H1 (cell line): Measurements from ENCODE around the gene PQBP1. TPM values are rescaled to one million over a fixed set of nuclear protein-coding genes. Genes with fewer than 3 reads are reported as not detected.
A peak's percentile ranks its signal among the peaks of the same experiment; 100 is the strongest.

ENCODE experiments used
- CTCF ChIA-PET: fragments of 300-600 bp; sonication (Branson Sonifier 250); formaldehyde crosslinking; loops from one replicate; lab custom pipeline; 2021; ENCODE audit not compliant: partially characterized antibody; lab: Charles Lee
- POLR2A ChIA-PET: fragments of 300-600 bp; sonication (Branson Sonifier 250); formaldehyde crosslinking; loops from one replicate; lab custom pipeline; 2021; ENCODE audit warnings: inconsistent platforms; ENCODE audit not compliant: partially characterized antibody; lab: Charles Lee
- DNase-seq, 2 experiments: peaks; one replicate each; pipeline versions ENCODE4 v3.0.0 to v3.0.0-alpha.2; 2010 to 2022; ENCODE audit warnings: low spot score in 2 of 2, low read depth in 1 of 2, mixed read lengths in 1 of 2
- FAIRE-seq: peaks from 2 replicates; lab custom pipeline; 2011; peaks lifted over from hg19 to GRCh38; lab: Jason Lieb, UNC
- H2AFZ ChIP-seq: 2 replicates; pipeline ENCODE4 v1.8.1; 2012; ENCODE audit warnings: low read length, inconsistent platforms
- H2AK5ac ChIP-seq: 2 replicates; pipeline ENCODE4 v1.6.1; 2013; ENCODE audit warnings: low read depth, low read length
- H2BK120ac ChIP-seq: replicated peaks from 2 replicates; pipeline ENCODE3; 2013; ENCODE audit warnings: low read depth, low read length, inconsistent platforms
- H2BK12ac ChIP-seq: 2 replicates; pipeline ENCODE4 v1.6.1; 2013; ENCODE audit warnings: low read depth, low read length
- H2BK15ac ChIP-seq: 2 replicates; pipeline ENCODE4 v1.6.1; 2013; ENCODE audit warnings: low read length
- H2BK20ac ChIP-seq: 2 replicates; pipeline ENCODE4 v1.6.1; 2013; ENCODE audit warnings: low read length
- H2BK5ac ChIP-seq: 2 replicates; pipeline ENCODE4 v1.6.1; 2013; ENCODE audit warnings: low read depth, low read length
- H3K14ac ChIP-seq: 2 replicates; pipeline ENCODE4 v1.6.1; 2013; ENCODE audit warnings: inconsistent platforms; ENCODE audit not compliant: insufficient read length
- H3K18ac ChIP-seq: 2 replicates; pipeline ENCODE4 v1.6.1; 2013; ENCODE audit warnings: low read length; ENCODE audit errors: extremely low read depth
- H3K23ac ChIP-seq: 2 replicates; pipeline ENCODE4 v1.6.1; 2013; ENCODE audit warnings: inconsistent platforms; ENCODE audit not compliant: insufficient read length
- H3K23me2 ChIP-seq: 2 replicates; pipeline ENCODE4 v1.6.1; 2013; ENCODE audit warnings: low read depth, low read length
- H3K27ac ChIP-seq: 2 replicates; pipeline ENCODE4 v1.6.1; 2011; ENCODE audit warnings: low read depth, low read length, inconsistent platforms
- H3K27me3 ChIP-seq, 4 experiments: replicated peaks in 1 of 4; 1 replicate in 1 of 4; 2 replicates in 3 of 4; pipeline versions ENCODE4 v1.6.1 to v1.8.1; 2011 to 2013; ENCODE audit warnings: low read length in 3 of 4, mild to moderate bottlenecking in 3 of 4, inconsistent platforms in 2 of 4, mixed read lengths in 2 of 4, moderate library complexity in 1 of 4; ENCODE audit not compliant: control insufficient read depth in 3 of 4, insufficient read depth in 3 of 4; ENCODE audit errors: extremely low read depth in 1 of 4
- H3K36me3 ChIP-seq, 4 experiments: 2 replicates each; pipeline versions ENCODE4 v1.6.1 to v1.8.1; 2011 to 2013; ENCODE audit warnings: mild to moderate bottlenecking in 4 of 4, low read length in 3 of 4, moderate library complexity in 2 of 4, control low read depth in 1 of 4, inconsistent platforms in 1 of 4; ENCODE audit not compliant: insufficient read depth in 4 of 4, control insufficient read depth in 2 of 4
- H3K4ac ChIP-seq: replicated peaks from 2 replicates; pipeline ENCODE3; 2013; ENCODE audit warnings: low read length, low read depth, mixed read lengths, inconsistent platforms; ENCODE audit not compliant: insufficient read length
- H3K4me1 ChIP-seq, 4 experiments: replicated peaks in 1 of 4; 1 replicate in 1 of 4; 2 replicates in 3 of 4; pipeline versions ENCODE4 v1.6.1 to v1.8.1; 2011 to 2013; ENCODE audit warnings: low read length in 3 of 4, inconsistent platforms in 2 of 4, mixed read lengths in 1 of 4; ENCODE audit not compliant: insufficient read depth in 4 of 4, control insufficient read depth in 3 of 4
- H3K4me2 ChIP-seq, 2 experiments: 2 replicates each; pipeline versions ENCODE4 v1.6.1 to v1.8.1; 2011 to 2013; ENCODE audit warnings: low read depth in 2 of 2, low read length in 2 of 2, control low read depth in 1 of 2, inconsistent platforms in 1 of 2, mild to moderate bottlenecking in 1 of 2; ENCODE audit not compliant: insufficient read depth in 1 of 2
- H3K4me3 ChIP-seq, 4 experiments: fragments of 200-600, 300-600 bp in 1 of 4; sonication (generic), shearing (Covaris generic), sonication (Bioruptor Twin) in 1 of 4; 2 replicates each; pipeline versions ENCODE4 v1.5.1 to v1.8.1; 2011 to 2016; ENCODE audit warnings: low read length in 4 of 4, low read depth in 3 of 4, control low read depth in 2 of 4, inconsistent platforms in 2 of 4, mild to moderate bottlenecking in 2 of 4, mixed read lengths in 1 of 4, moderate library complexity in 1 of 4; ENCODE audit not compliant: insufficient read depth in 2 of 4; ENCODE audit errors: extremely low read depth in 1 of 4
- H3K56ac ChIP-seq: replicated peaks from 2 replicates; pipeline ENCODE3; 2013; ENCODE audit warnings: low read depth, mild to moderate bottlenecking, mixed read lengths, low read length, inconsistent platforms; ENCODE audit not compliant: insufficient read length
- H3K79me1 ChIP-seq: 2 replicates; pipeline ENCODE4 v1.6.1; 2013; ENCODE audit warnings: low read depth, low read length, control low read depth
- H3K79me2 ChIP-seq, 2 experiments: 2 replicates each; pipeline versions ENCODE4 v1.6.1 to v1.8.1; 2012 to 2013; ENCODE audit warnings: low read length in 2 of 2, mild to moderate bottlenecking in 2 of 2, inconsistent platforms in 1 of 2; ENCODE audit not compliant: insufficient read depth in 2 of 2, control insufficient read depth in 1 of 2
- H3K9ac ChIP-seq, 4 experiments: replicated peaks in 1 of 4; 1 replicate in 1 of 4; 2 replicates in 3 of 4; pipeline versions ENCODE4 v1.6.1 to v1.8.1; 2011 to 2013; ENCODE audit warnings: low read depth in 3 of 4, low read length in 3 of 4, control low read depth in 2 of 4, mild to moderate bottlenecking in 2 of 4, moderate library complexity in 2 of 4, inconsistent platforms in 1 of 4; ENCODE audit errors: extremely low read depth in 1 of 4
- H3K9me3 ChIP-seq, 2 experiments: 2 replicates each; pipeline versions ENCODE4 v1.6.1 to v1.8.1; 2012 to 2013; ENCODE audit warnings: mild to moderate bottlenecking in 2 of 2, moderate library complexity in 2 of 2, control low read depth in 1 of 2, inconsistent platforms in 1 of 2, low read depth in 1 of 2, low read length in 1 of 2, mixed read lengths in 1 of 2; ENCODE audit not compliant: insufficient read depth in 2 of 2
- H4K20me1 ChIP-seq, 2 experiments: replicated peaks in 1 of 2; 2 replicates each; pipeline versions ENCODE3 to v1.8.1; 2011 to 2013; ENCODE audit warnings: inconsistent platforms in 2 of 2, low read length in 2 of 2, mild to moderate bottlenecking in 1 of 2; ENCODE audit not compliant: insufficient read depth in 2 of 2, control insufficient read depth in 1 of 2
- H4K5ac ChIP-seq: 2 replicates; pipeline ENCODE4 v1.6.1; 2013; ENCODE audit warnings: low read length, low read depth, mixed read lengths, inconsistent platforms; ENCODE audit not compliant: insufficient read length
- H4K8ac ChIP-seq: 2 replicates; pipeline ENCODE4 v1.8.0; 2013; ENCODE audit warnings: mild to moderate bottlenecking, moderate library complexity, low read length, inconsistent platforms; ENCODE audit not compliant: insufficient read depth; ENCODE audit errors: extremely low read depth
- H4K91ac ChIP-seq: replicated peaks from 2 replicates; pipeline ENCODE3; 2013; ENCODE audit warnings: low read length, mixed read lengths, inconsistent platforms; ENCODE audit not compliant: insufficient read length
- BACH1 ChIP-seq: IDR thresholded peaks from 2 replicates; pipeline ENCODE4 v1.6.1; 2012; ENCODE audit warnings: low read length, improper control_type of control experiment
- BCL11A ChIP-seq, 2 experiments: IDR thresholded peaks; one replicate each; pipeline ENCODE4 v1.6.1; 2011; ENCODE audit warnings: low read depth in 2 of 2, low read length in 2 of 2, mild to moderate bottlenecking in 2 of 2
- CHD1 ChIP-seq: IDR thresholded peaks from 2 replicates; pipeline ENCODE4 v1.6.1; 2012; ENCODE audit warnings: low read depth, low read length, improper control_type of control experiment
- CHD2 ChIP-seq: IDR thresholded peaks from 2 replicates; pipeline ENCODE4 v1.6.1; 2012; ENCODE audit warnings: low read length, improper control_type of control experiment
- CTBP2 ChIP-seq: IDR thresholded peaks from 2 replicates; pipeline ENCODE4 v1.7.0; 2011; ENCODE audit warnings: borderline replicate concordance, mild to moderate bottlenecking, moderate library complexity, mixed read lengths, low read length; ENCODE audit not compliant: insufficient read depth, insufficient read length
- HDAC6 ChIP-seq: IDR thresholded peaks from one replicate; pipeline ENCODE4 v1.7.1; 2012; ENCODE audit warnings: low read depth, mild to moderate bottlenecking, inconsistent platforms, low read length, moderate library complexity
- MAFK ChIP-seq: IDR thresholded peaks from 2 replicates; pipeline ENCODE4 v1.6.1; 2012; ENCODE audit warnings: low read depth, mild to moderate bottlenecking, improper control_type of control experiment, low read length
- NANOG ChIP-seq: IDR thresholded peaks from 2 replicates; pipeline ENCODE4 v1.6.1; 2011; ENCODE audit warnings: low read length, low read depth, mild to moderate bottlenecking, inconsistent platforms; ENCODE audit not compliant: insufficient read depth, poor library complexity, severe bottlenecking
- RAD21 ChIP-seq, 2 experiments: IDR thresholded peaks in 1 of 2; conservative IDR thresholded peaks in 1 of 2; 2 replicates each; pipeline ENCODE4 v1.6.1; 2011; ENCODE audit warnings: low read depth in 2 of 2, low read length in 2 of 2, improper control_type of control experiment in 1 of 2, inconsistent platforms in 1 of 2, mild to moderate bottlenecking in 1 of 2, moderate library complexity in 1 of 2
- SP1 ChIP-seq: IDR thresholded peaks from 2 replicates; pipeline ENCODE4 v1.6.1; 2011; ENCODE audit warnings: low read depth, low read length
- whole genome bisulfite sequencing, 2 experiments: shearing (Covaris generic) in 1 of 2; methylation state at CpG; one replicate each; pipeline versions ENCODE4 v1.1.6 to v1.1.7; 2013 to 2015; ENCODE audit warnings: low lambda C conversion rate in 2 of 2, mixed read lengths in 2 of 2, inconsistent platforms in 1 of 2, low coverage in 1 of 2, missing lambda C conversion rate in 1 of 2; ENCODE audit not compliant: insufficient replicate concordance in 2 of 2, insufficient coverage in 1 of 2, insufficient read length in 1 of 2; ENCODE audit errors: extremely low coverage in 1 of 2, missing lambda C conversion rate in 1 of 2; 5-methylcytosine and 5-hydroxymethylcytosine counted together
- polyA plus RNA-seq, 7 experiments: library from polyadenylated mRNA; depleted of rRNA in 3 of 7; stranded (reverse) in 5 of 7; unstranded in 2 of 7; fragments of >200 nt in 5 of 7; fragments of 200-250 nt in 2 of 7; gene quantifications; 1 replicate in 5 of 7; 2 replicates in 1 of 7; 4 replicates in 1 of 7; pipeline versions ENCODE4 v1.2.1 to v1.2.3, GENCODE V29; 2011 to 2013; ENCODE audit warnings: missing spikeins in 2 of 7, mixed read lengths in 2 of 7
- total RNA-seq: library from RNA; stranded (reverse); fragmentation: NEBNext Ultra II Directional; extraction: Animal tissue kit (Norgen Biotek cat#: 25700); gene quantifications from 2 replicates; pipeline ENCODE4 v1.2.1, GENCODE V29; 2021

Gene PQBP1
- total and polyA plus RNA-seq, 2 of the 8 experiments (the other 6 are each of a cell fraction or from before 2014, with no cell fraction given), result 91.7 to 95.9 TPM

DNA sequence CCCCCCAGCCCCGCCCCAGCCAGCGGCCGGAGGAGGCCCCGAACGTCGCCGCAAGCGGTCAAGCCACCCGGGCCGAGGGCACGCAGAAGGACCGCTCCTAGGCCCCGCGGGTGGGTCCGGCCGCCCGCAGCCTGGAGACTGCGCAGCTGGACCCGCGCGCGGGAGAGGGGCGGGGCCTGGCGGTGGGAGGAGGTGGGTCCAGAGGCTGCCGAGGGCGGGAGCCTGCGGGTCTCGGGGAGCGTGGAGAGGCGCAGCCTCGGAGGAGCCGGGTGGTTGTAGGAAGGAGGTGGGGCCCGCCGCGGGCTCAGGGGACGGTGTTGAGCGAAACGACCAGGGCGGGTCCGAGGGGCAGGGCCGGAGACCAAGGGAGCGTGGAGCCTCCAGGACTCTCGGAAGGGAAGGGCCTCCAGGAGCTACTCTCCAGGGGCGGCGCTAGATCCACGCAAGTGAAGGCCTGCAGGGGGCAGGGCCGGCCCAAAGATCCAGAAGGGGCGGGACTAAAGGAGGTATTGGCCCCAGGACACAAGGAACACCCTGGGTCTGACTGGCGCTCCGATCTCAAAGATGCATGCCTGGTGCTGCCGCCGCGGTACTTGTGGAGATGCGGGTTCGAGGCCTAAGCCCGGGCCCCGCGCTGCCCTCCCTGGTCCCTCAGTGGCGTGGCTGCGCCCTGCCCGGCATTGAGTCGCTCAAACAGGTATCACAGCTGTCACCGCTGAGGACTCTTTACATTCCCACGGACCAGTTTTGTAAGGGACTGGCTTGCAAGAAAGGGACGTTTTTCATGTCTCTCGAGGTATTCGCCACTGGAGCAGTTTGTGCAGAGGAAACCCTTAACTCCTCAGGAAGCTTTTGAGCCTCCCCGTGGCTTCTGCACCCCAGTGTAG lies 6.1 kb upstream of the PQBP1 start:
- Histone ChIP-seq H3K56ac (no peak overlapping the region), H2BK15ac (no peak overlapping the region), H3K4me1 (peaks cover 0 to 4% (median 2%) of the 10 kb centered on the region in 4 experiments; a peak in 2 of 7 replicates), H3K23me2 (peaks cover 5% of the 10 kb centered on the region; the same call in 1 of the 2 replicates), H3K14ac (no peak overlapping the region), H2BK20ac (no peak overlapping the region), H3K9ac (no peak overlapping the region), H3K79me2 (peaks cover 0 to 10% of the 10 kb centered on the region in 2 experiments; a peak in 2 of 4 replicates), H3K36me3 (peaks cover 0 to 7% (median 3%) of the 10 kb centered on the region in 4 experiments; a peak in 2 of 8 replicates), H2AK5ac (no peak overlapping the region), H3K4me2 (peak overlapping the region; percentile 43 to 69), H4K8ac (no peak overlapping the region), H4K5ac (no peak overlapping the region), H4K91ac (no peak overlapping the region), H2AFZ (no peak overlapping the region), H3K79me1 (no peaks in the 10 kb centered on the region; the same call in 1 of the 2 replicates), H3K9me3 (no peaks in the 10 kb centered on the region), H3K27ac (no peak overlapping the region), H3K18ac (no peak overlapping the region), H3K27me3 (no peaks in the 10 kb centered on the region), H3K23ac (no peak overlapping the region), H2BK5ac (no peak overlapping the region), H2BK120ac (no peak overlapping the region), H4K20me1 (peaks cover 2 to 5% of the 10 kb centered on the region in 2 experiments), H3K4ac (no peak overlapping the region), H3K4me3 (peak overlapping the region; percentile 30 to 76 (median 46)), H2BK12ac (no peak overlapping the region)
- CTCF ChIA-PET, result interaction anchor here (0.8 to 1.7 kb wide), 3 partner anchors 13 to 86 kb away, joined by 3 to 4 read pairs (median 3); no protein-coding TSS in a partner anchor
- POLR2A ChIA-PET, result interaction anchor here (0.9 to 2.9 kb wide), 8 partner anchors 12 to 48 kb away, joined by 3 to 15 read pairs (median 4); partner anchors contain the start of genes PIM2 and SLC35A2
- 18% methylated on average over 11 of the region's 68 CpGs; no CpG with 5 or more reads in 1 of the 2 experiments for WGBS, 2 experiments
- FAIRE-seq (no peak), DNase-seq (peak; percentile 49 to 71)
- TF ChIP-seq BCL11A (IDR thresholded peaks at IDR 0.05; ENCODE audit: low read depth in 2 of 2, low read length in 2 of 2), result no peak
- no peak for TF ChIP-seq MAFK
- TF ChIP-seq NANOG, result no peak
- TF ChIP-seq RAD21 (IDR thresholded peaks at IDR 0.05 in 1 of 2, conservative IDR thresholded peaks at IDR 0.05 in 1 of 2; ENCODE audit: low read depth in 2 of 2, low read length in 2 of 2), result peak; percentile 37 to 41; a peak in 3 of 4 replicates
- no peak for TF ChIP-seq SP1
- TF ChIP-seq CHD2, result no peak
- no peak for TF ChIP-seq CHD1
- TF ChIP-seq CTBP2, result no peak
- TF ChIP-seq HDAC6, result no peak
- TF ChIP-seq BACH1, result peak; percentile 61
